ENCODE measurements around the gene ZNF716. TPM values are rescaled to one million over a fixed set of nuclear protein-coding genes. Genes with fewer than 3 reads are reported as not detected.

Gene ZNF716
- total RNA-seq, 4 donors from 2014 or later = not detected

DNA sequence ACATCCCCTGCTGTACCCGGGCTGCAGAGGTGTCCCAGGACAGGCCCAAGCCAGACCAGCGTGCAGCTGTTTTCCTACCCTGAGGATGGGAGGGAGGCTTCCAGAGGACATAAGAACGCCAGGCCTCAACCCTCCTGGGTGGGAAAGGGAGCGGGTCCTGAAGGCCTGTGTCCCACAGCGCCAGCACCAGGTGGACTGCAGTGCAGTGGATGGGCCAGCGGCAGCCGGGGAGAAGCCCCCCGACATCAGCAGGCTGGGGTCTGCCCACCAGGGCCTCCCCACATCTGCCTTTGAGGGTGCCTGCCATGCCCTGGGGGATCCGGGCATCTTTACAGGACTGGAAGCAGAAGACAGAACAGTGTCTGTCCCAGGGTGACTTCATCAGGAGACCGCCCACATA, 22.8 kb upstream of the ZNF716 start:
- TF ChIP-seq POLR2A (IDR thresholded peaks at IDR 0.05; ENCODE audit: low read depth) (no peak), POLR2AphosphoS5 (IDR thresholded peaks at IDR 0.05) (no peak)
- TF ChIP-seq, protein P1, sequence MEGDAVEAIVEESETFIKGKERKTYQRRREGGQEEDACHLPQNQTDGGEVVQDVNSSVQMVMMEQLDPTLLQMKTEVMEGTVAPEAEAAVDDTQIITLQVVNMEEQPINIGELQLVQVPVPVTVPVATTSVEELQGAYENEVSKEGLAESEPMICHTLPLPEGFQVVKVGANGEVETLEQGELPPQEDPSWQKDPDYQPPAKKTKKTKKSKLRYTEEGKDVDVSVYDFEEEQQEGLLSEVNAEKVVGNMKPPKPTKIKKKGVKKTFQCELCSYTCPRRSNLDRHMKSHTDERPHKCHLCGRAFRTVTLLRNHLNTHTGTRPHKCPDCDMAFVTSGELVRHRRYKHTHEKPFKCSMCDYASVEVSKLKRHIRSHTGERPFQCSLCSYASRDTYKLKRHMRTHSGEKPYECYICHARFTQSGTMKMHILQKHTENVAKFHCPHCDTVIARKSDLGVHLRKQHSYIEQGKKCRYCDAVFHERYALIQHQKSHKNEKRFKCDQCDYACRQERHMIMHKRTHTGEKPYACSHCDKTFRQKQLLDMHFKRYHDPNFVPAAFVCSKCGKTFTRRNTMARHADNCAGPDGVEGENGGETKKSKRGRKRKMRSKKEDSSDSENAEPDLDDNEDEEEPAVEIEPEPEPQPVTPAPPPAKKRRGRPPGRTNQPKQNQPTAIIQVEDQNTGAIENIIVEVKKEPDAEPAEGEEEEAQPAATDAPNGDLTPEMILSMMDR (IDR thresholded peaks at IDR 0.05) = no peak
- intact Hi-C loops (cut with DNase I) = no loop called here

DNA sequence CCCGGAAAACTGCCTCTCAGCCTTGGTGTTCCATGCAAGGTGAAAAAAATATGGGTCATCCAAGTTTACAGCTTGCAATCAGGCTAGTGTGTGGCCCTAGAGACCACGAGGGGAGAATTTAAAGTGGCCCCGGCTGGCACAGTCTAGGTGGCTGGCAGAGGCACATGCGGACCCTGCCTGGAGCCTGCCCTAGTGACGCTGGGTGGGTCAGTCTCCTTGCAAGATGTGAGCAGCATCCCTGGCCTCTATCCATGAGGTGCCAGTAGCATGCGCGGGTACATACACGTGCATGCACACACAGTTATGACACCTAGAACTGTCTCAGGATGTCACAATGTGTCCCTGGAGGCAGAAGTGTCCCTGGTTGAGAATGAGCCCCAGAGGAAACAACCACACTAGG, 22.4 kb upstream of the ZNF716 start:
- DNase-seq (ENCODE audit: extremely low spot score) = peak; percentile 55
- no peaks in the 10 kb centered on the region for H3K36me3 ChIP-seq
- whole genome bisulfite sequencing = 76% methylated on average over 5 of the region's 8 CpGs

More for the DNA sequence above, 22.8 kb upstream of the ZNF716 start:
- Histone ChIP-seq H3K4me1 (no peaks in the 10 kb centered on the region), H3K4me3 (no peak overlapping the region), H3K9me3 (peaks cover 0 to 11% (median 2%) of the 10 kb centered on the region in 4 donors), H3K27ac (replicated peaks in 1 of 4) (no peak overlapping the region), H3K36me3 (no peaks in the 10 kb centered on the region), H3K27me3 (peaks cover 0 to 22% (median 1%) of the 10 kb centered on the region in 4 donors)
- no peak for DNase-seq (ENCODE audit: extremely low spot score)
- 81% methylated on average over 8 of the region's 10 CpGs for WGBS

DNA sequence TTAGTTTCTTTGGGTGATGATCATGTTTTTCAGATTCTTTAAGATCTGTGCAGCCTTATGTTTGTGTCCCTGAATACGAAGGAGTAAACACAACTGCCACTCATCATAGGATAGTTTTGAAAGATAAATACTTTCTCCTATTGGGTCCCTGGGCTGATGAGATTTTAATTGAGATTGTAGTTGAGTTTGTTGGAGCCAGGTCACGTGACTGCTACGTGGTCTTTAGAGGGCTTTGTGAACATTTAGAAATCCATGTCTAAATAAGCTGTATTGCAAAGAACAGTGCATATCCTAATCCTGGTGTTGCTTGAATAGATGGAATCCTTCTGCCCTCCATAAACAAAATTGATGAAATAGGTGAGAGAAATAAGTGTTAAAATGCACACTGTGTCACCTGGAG, 17.4 kb upstream of the ZNF716 start:
- TF ChIP-seq, protein P1 (IDR thresholded peaks at IDR 0.05) = no peak
- no peak for TF ChIP-seq POLR2A (IDR thresholded peaks at IDR 0.05; ENCODE audit: low read depth)
- no peak for TF ChIP-seq POLR2AphosphoS5 (IDR thresholded peaks at IDR 0.05)
- no peak for TF ChIP-seq EP300 (IDR thresholded peaks at IDR 0.05)
- Histone ChIP-seq H3K36me3 (no peaks in the 10 kb centered on the region), H3K4me1 (no peaks in the 10 kb centered on the region), H3K27me3 (no peaks in the 10 kb centered on the region), H3K9me3 (no peaks in the 10 kb centered on the region), H3K4me3 (no peak overlapping the region), H3K27ac (replicated peaks in 1 of 4) (no peak overlapping the region)
- WGBS = 37% methylated on average over 3 of the region's 3 CpGs
- intact Hi-C loops (cut with DNase I) = no loop called here
- DNase-seq (ENCODE audit: extremely low spot score) = no peak

More for the DNA sequence above, 22.4 kb upstream of the ZNF716 start:
- intact Hi-C loops (cut with DNase I) = no loop called here
- Histone ChIP-seq H3K27ac (replicated peaks in 1 of 4) (no peak overlapping the region), H3K27me3 (peaks cover 0 to 22% (median 1%) of the 10 kb centered on the region in 4 donors), H3K4me3 (no peak overlapping the region), H3K9me3 (peaks cover 0 to 11% (median 2%) of the 10 kb centered on the region in 4 donors), H3K4me1 (no peaks in the 10 kb centered on the region)
- TF ChIP-seq, protein P1 (IDR thresholded peaks at IDR 0.05) = no peak
- TF ChIP-seq POLR2A (IDR thresholded peaks at IDR 0.05; ENCODE audit: low read depth) (no peak), EP300 (IDR thresholded peaks at IDR 0.05) (no peak), POLR2AphosphoS5 (IDR thresholded peaks at IDR 0.05) (no peak)

DNA sequence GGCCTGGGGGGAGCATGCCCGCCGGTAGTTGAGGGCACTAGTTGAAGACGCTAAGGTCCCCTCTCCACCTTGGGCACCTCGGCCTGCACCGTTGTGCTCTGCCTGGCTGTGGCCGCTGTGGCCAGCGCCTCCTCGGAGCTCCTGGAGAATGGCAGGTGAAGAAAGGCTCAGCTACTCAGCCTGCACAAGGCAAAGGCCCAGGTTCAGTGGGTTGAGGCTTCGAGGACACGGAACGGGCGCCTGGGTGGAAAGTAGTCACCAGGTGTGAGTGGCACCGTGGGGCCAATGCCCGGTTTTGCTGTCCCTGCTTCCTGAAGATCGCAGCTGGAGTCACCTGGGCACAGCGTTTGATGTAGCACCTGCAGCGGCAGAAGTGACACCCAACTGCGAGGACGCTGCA, 12.4 kb upstream of the ZNF716 start:
- no peak overlapping the region for H3K27ac ChIP-seq (replicated peaks in 1 of 4)
- no peaks in the 10 kb centered on the region for H3K4me1 ChIP-seq
- H3K9me3 ChIP-seq = no peaks in the 10 kb centered on the region
- no peaks in the 10 kb centered on the region for H3K36me3 ChIP-seq
- 94% methylated on average over 12 of the region's 19 CpGs for WGBS
- DNase-seq (ENCODE audit: extremely low spot score) = no peak
- TF ChIP-seq POLR2A (IDR thresholded peaks at IDR 0.05; ENCODE audit: low read depth) = no peak
- TF ChIP-seq, protein P1 (IDR thresholded peaks at IDR 0.05) = no peak
- TF ChIP-seq POLR2AphosphoS5 (IDR thresholded peaks at IDR 0.05) = no peak
- intact Hi-C loops (cut with DNase I) = no loop called here
- H3K4me3 ChIP-seq = no peak overlapping the region
- no peaks in the 10 kb centered on the region for H3K27me3 ChIP-seq

DNA sequence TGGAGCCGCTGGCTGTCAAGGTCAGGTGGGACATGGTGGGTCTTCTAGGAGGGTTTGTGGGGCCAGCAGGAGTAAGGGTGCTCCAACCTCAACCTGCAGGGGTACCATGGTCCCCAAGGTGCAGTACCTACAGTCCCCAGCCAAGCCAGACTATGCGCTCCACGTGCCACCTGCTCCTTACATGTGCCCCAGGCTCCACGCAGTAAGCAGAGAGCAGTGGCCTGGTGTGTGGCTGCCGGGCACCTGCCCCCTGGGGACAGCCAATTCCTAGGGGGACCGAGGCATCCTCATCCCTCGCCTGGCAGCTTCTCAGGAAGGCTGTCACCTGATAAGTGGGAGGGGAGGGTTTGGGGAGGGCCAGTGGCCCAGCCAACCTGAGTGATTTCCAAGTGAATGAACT, 11.7 kb upstream of the ZNF716 start:
- intact Hi-C loops (cut with DNase I) = no loop called here
- no peak overlapping the region for H3K27ac ChIP-seq (replicated peaks in 1 of 4)
- TF ChIP-seq POLR2A (IDR thresholded peaks at IDR 0.05; ENCODE audit: low read depth) (no peak), EP300 (IDR thresholded peaks at IDR 0.05) (no peak), POLR2AphosphoS5 (IDR thresholded peaks at IDR 0.05) (no peak)
- TF ChIP-seq, protein P1 (IDR thresholded peaks at IDR 0.05) = no peak
- H3K4me1 ChIP-seq = no peaks in the 10 kb centered on the region
- H3K36me3 ChIP-seq = no peaks in the 10 kb centered on the region
- DNase-seq (ENCODE audit: extremely low spot score) = no peak
- no peak overlapping the region for H3K4me3 ChIP-seq
- no peaks in the 10 kb centered on the region for H3K9me3 ChIP-seq
- no peaks in the 10 kb centered on the region for H3K27me3 ChIP-seq
- 73% methylated on average over 5 of the region's 7 CpGs for WGBS
